Measurements from ENCODE around the gene RCAN2. TPM values are rescaled to one million over a fixed set of nuclear protein-coding genes. Genes with fewer than 3 reads are reported as not detected.

RCAN2 gene
- total and polyA plus RNA-seq, 10 donors = 2.4 to 15.7 (median 7.2) TPM

- peaks cover 0 to 7% (median 3%) of the 10 kb centered on the region in 6 donors for H3K4me1 ChIP-seq
- DNase-seq = no peak
- H3K9me3 ChIP-seq = no peaks in the 10 kb centered on the region
- no peaks in the 10 kb centered on the region for H3K27me3 ChIP-seq (replicated peaks in 1 of 7)
- TF ChIP-seq POLR2A (IDR thresholded peaks at IDR 0.05) (no peak), POLR2AphosphoS5 (IDR thresholded peaks at IDR 0.05) (no peak), CTCF (IDR thresholded peaks at IDR 0.05 in 8 of 11, conservative IDR thresholded peaks at IDR 0.05 in 3 of 11) (no peak)
- no peak overlapping the region for H3K27ac ChIP-seq
- no peaks in the 10 kb centered on the region for H3K36me3 ChIP-seq
- intact Hi-C loops (cut with DNase I; ENCODE audit: low total_unique reads) = loop anchor here (10.0 kb wide), 1 partner anchor 202 kb away; no protein-coding TSS in a partner anchor
- no peak overlapping the region for H3K4me3 ChIP-seq
Observed at GRCh38 chr6:46422619-46423018, 68.6 kb downstream of the RCAN2 start.

- Histone ChIP-seq H3K4me1 (peaks cover 0 to 7% (median 3%) of the 10 kb centered on the region in 6 donors), H3K36me3 (no peaks in the 10 kb centered on the region), H3K27ac (peak overlapping the region in 2 of 8 donors; percentile 22 to 23), H3K9me3 (no peaks in the 10 kb centered on the region), H3K27me3 (replicated peaks in 1 of 7) (no peaks in the 10 kb centered on the region), H3K4me3 (no peak overlapping the region)
- WGBS, 5 donors = 82 to 93% (median 86%) methylated on average over 3 of the region's 3 CpGs
- intact Hi-C loops (cut with DNase I; ENCODE audit: low total_unique reads) = loop anchor here (10.0 kb wide), 1 partner anchor 203 kb away; no protein-coding TSS in a partner anchor
- no peak for DNase-seq
- TF ChIP-seq POLR2AphosphoS5 (IDR thresholded peaks at IDR 0.05) (no peak), POLR2A (IDR thresholded peaks at IDR 0.05) (no peak), CTCF (IDR thresholded peaks at IDR 0.05 in 8 of 11, conservative IDR thresholded peaks at IDR 0.05 in 3 of 11) (no peak)
Observed at GRCh38 chr6:46421939-46422338, 69.3 kb downstream of the RCAN2 start.

- Histone ChIP-seq H3K27me3 (replicated peaks in 1 of 7) (no peaks in the 10 kb centered on the region), H3K27ac (peak overlapping the region in 5 of 8 donors; percentile 11 to 42 (median 22)), H3K4me3 (no peak overlapping the region), H3K36me3 (no peaks in the 10 kb centered on the region), H3K9me3 (no peaks in the 10 kb centered on the region), H3K4me1 (peaks cover 0 to 7% (median 3%) of the 10 kb centered on the region in 6 donors)
- intact Hi-C loops (cut with DNase I; ENCODE audit: low total_unique reads) = loop anchor here (10.0 kb wide), 1 partner anchor 204 kb away; no protein-coding TSS in a partner anchor
- WGBS, 5 donors = 47 to 79% (median 60%) methylated on average over 3 of the region's 3 CpGs
- no peak for TF ChIP-seq CTCF (IDR thresholded peaks at IDR 0.05 in 8 of 11, conservative IDR thresholded peaks at IDR 0.05 in 3 of 11)
- no peak for TF ChIP-seq POLR2AphosphoS5 (IDR thresholded peaks at IDR 0.05)
- no peak for TF ChIP-seq POLR2A (IDR thresholded peaks at IDR 0.05)
- DNase-seq = no peak
Observed at GRCh38 chr6:46420921-46421638, 70.2 kb downstream of the RCAN2 start.

GRCh38 chr6:46419576-46420002 lies 71.7 kb downstream of the RCAN2 start:
- DNase-seq = no peak
- intact Hi-C loops (cut with DNase I; ENCODE audit: low total_unique reads) = loop anchor here (10.0 kb wide), 2 partner anchors 205 to 325 kb away; no protein-coding TSS in a partner anchor
- no peaks in the 10 kb centered on the region for H3K9me3 ChIP-seq
- no peak overlapping the region for H3K27ac ChIP-seq
- TF ChIP-seq CTCF (IDR thresholded peaks at IDR 0.05 in 8 of 11, conservative IDR thresholded peaks at IDR 0.05 in 3 of 11) (peak; percentile 13 to 77 (median 61)), POLR2AphosphoS5 (IDR thresholded peaks at IDR 0.05) (no peak)
- no peaks in the 10 kb centered on the region for H3K36me3 ChIP-seq
- H3K4me3 ChIP-seq = no peak overlapping the region
- H3K4me1 ChIP-seq = peaks cover 0 to 7% (median 3%) of the 10 kb centered on the region in 6 donors
- no peaks in the 10 kb centered on the region for H3K27me3 ChIP-seq (replicated peaks in 1 of 7)
- 1 to 6% (median 4%) methylated on average over 2 of the region's 2 CpGs for WGBS, 5 donors
